ENCODE results near the gene SWAP70. TPM values are rescaled to one million over a fixed set of nuclear protein-coding genes. Genes with fewer than 3 reads are reported as not detected.

Gene SWAP70
- total RNA-seq, 2 donors from 2014 or later = 18.8 to 22.1 TPM

DNA sequence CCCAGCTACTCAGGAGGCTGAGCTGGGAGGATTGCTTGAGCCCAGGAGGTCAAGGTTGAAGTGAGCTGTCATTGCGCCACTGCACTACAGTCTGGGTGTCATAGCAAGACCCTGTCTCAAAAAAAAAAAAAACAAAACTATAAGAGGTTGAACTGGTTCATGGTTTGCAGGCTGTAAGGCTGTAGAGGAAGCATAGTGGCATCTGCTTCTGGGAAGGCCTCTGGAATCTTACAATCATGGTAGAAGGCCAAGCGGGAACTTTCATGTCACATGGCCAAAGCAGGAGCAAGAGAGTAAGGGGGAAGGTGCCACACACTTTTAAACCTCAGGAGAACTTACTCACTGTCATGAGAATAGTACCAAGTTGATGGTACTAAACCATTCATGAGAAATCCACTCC, 109.6 kb downstream of the SWAP70 start:
- intact Hi-C loops (cut with DNase I) = no loop called here
- DNase-seq (no peak), ATAC-seq (no peak)
- Histone ChIP-seq H3K4me3 (no peak overlapping the region), H3K9me3 (no peaks in the 10 kb centered on the region), H3K27ac (no peak overlapping the region), H3K36me3 (replicated peaks in 1 of 2; ENCODE audit: insufficient read depth in 1 of 2, low read depth in 2 of 2) (no peaks in the 10 kb centered on the region), H3K4me1 (peaks cover 14% of the 10 kb centered on the region), H3K27me3 (no peaks in the 10 kb centered on the region)
- no peak for TF ChIP-seq CTCF (IDR thresholded peaks at IDR 0.05)
- TF ChIP-seq POLR2A (IDR thresholded peaks at IDR 0.05) = no peak
- 94 to 96% methylated on average over 2 of the region's 2 CpGs for whole genome bisulfite sequencing, 2 donors

DNA sequence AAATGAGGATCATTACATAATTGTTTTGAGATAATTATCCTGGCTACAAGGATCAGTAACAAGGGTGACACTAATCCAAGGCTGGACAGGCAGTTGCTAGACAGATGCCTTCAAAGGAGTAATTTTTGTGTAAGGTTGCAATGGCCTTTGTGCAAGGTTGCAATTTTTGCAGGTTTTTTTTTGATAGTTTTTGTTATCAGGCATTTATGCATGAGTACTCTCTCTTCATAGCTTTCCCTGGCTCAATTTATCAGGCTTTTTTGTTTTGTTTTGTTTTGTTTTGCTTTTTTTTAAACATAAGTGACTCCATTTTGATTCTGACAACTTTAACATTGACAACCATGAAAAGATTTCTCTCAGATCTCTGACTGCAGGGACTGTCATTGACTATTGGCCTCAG, 110.2 kb downstream of the SWAP70 start:
- TF ChIP-seq CTCF (IDR thresholded peaks at IDR 0.05) = no peak
- TF ChIP-seq POLR2A (IDR thresholded peaks at IDR 0.05) = no peak
- Histone ChIP-seq H3K9me3 (no peaks in the 10 kb centered on the region), H3K27me3 (no peaks in the 10 kb centered on the region), H3K4me3 (no peak overlapping the region), H3K27ac (no peak overlapping the region), H3K4me1 (peaks cover 14% of the 10 kb centered on the region), H3K36me3 (replicated peaks in 1 of 2; ENCODE audit: insufficient read depth in 1 of 2, low read depth in 2 of 2) (no peaks in the 10 kb centered on the region)
- DNase-seq (no peak), ATAC-seq (no peak)
- intact Hi-C loops (cut with DNase I) = no loop called here

DNA sequence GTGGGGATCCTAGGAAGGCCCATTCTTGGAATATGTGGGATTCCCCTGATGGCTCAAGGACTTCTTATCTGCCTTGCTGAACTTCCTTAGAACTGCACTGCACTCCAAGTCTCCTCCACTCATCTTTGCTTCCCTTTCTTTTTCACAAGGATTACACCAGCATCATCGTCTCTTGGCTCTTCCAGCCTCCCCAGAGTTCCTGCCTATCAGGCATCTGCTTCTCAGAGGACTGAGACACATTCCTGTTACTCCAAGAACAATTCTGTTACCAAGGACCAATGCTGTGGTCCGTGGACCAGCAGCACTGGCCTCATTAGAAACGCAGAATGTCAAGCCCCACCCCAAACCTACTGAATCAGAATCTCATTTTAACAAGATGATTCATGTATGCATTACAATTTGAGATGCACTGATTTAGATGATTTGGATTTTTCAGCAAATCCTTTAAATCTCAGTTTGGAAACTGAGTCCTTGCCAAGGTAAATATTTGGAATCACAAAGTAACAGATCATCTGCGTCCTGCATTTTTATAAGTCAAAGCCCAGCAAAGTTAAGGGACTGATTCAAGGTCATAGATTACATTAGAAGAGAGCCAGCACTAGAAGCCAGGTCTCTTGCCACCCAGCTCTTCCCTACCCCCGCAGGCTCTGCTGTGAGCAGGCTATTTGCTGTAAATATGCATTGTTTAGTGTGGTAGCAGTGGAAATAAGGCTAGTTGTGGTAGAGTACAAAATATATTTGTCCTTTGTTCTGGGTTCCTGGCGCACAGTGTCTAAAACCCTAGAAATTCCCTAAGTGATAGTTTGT, 110.9 kb downstream of the SWAP70 start:
- Histone ChIP-seq H3K27ac (no peak overlapping the region), H3K36me3 (replicated peaks in 1 of 2; ENCODE audit: insufficient read depth in 1 of 2, low read depth in 2 of 2) (no peaks in the 10 kb centered on the region), H3K9me3 (no peaks in the 10 kb centered on the region), H3K4me3 (no peak overlapping the region), H3K4me1 (peaks cover 14% of the 10 kb centered on the region), H3K27me3 (no peaks in the 10 kb centered on the region)
- DNase-seq (no peak), ATAC-seq (peak; percentile 40)
- intact Hi-C loops (cut with DNase I) = no loop called here
- no peak for TF ChIP-seq POLR2A (IDR thresholded peaks at IDR 0.05)
- no peak for TF ChIP-seq CTCF (IDR thresholded peaks at IDR 0.05)
- 37 to 42% methylated on average over 6 of the region's 6 CpGs for WGBS, 2 donors

DNA sequence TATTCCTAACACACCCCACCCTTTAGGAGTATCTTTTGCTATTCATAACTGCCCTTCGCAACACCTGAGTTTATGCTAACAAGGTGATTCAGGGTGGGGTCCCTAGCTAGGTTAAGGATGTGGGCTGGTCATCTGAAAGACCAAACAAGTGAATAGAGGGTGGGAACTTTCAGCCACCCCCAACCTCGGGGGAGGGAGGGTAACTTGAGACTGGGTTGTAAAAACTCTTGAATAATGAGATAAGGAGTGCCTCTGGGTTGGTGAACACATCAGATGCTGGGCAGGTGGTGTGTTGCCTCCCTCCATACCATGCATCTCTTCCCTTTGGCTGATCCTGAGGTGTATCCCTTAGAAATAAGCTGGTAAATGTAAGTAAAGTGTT, 111.5 kb downstream of the SWAP70 start:
- Histone ChIP-seq H3K4me3 (no peak overlapping the region), H3K9me3 (no peaks in the 10 kb centered on the region), H3K27me3 (no peaks in the 10 kb centered on the region), H3K27ac (no peak overlapping the region), H3K4me1 (peaks cover 14% of the 10 kb centered on the region), H3K36me3 (replicated peaks in 1 of 2; ENCODE audit: insufficient read depth in 1 of 2, low read depth in 2 of 2) (no peaks in the 10 kb centered on the region)
- DNase-seq = no peak
- no peak for ATAC-seq
- intact Hi-C loops (cut with DNase I) = no loop called here
- 54 to 63% methylated on average over 2 of the region's 2 CpGs for WGBS, 2 donors
- no peak for TF ChIP-seq CTCF (IDR thresholded peaks at IDR 0.05)
- no peak for TF ChIP-seq POLR2A (IDR thresholded peaks at IDR 0.05)

DNA sequence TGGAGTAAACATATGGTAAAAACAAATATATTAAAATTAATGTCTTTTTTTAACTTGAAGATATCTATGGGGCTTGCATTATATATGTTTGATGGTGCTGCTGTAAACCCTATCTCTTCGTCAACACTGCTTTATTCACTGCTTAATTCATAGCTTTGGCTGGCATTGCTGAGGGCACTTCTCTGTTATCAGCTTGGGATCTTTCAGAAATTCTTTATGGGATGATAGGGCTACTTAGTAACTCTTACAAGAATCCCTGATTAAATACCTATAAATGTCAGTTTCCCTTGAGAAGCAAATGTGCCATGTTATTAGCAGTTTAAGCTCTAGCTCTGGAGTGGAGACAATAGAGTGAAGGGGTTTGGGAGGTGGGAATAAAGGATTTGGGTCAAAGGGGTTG, 112.3 kb downstream of the SWAP70 start:
- 84 to 94% methylated on average over 1 of the region's 1 CpG for WGBS, 2 donors
- no peak overlapping the region for H3K4me3 ChIP-seq
- no peak for ATAC-seq
- no peak for DNase-seq
- H3K27me3 ChIP-seq = no peaks in the 10 kb centered on the region
- no peaks in the 10 kb centered on the region for H3K36me3 ChIP-seq (replicated peaks in 1 of 2; ENCODE audit: insufficient read depth in 1 of 2, low read depth in 2 of 2)
- no peaks in the 10 kb centered on the region for H3K9me3 ChIP-seq
- TF ChIP-seq CTCF (IDR thresholded peaks at IDR 0.05) (no peak), POLR2A (IDR thresholded peaks at IDR 0.05) (no peak)
- H3K27ac ChIP-seq = no peak overlapping the region
- intact Hi-C loops (cut with DNase I) = no loop called here
- H3K4me1 ChIP-seq = peaks cover 10% of the 10 kb centered on the region
